SK-N-SH (cell line): ENCODE measurements around the gene LGI4. TPM values are rescaled to one million over a fixed set of nuclear protein-coding genes. Genes with fewer than 3 reads are reported as not detected.

Experiments used
- CTCF ChIA-PET: fragments of 300-600, 350-600 bp; formaldehyde crosslinking; extraction: SDS; loops from one replicate; lab custom pipeline; 2021; lab: Yijun Ruan, JAX
- POLR2A ChIA-PET: fragments of 350-600 bp; sonication (Branson Sonifier 250); formaldehyde crosslinking; extraction: SDS; loops from one replicate; lab custom pipeline; 2020; ENCODE audit warnings: antibody characterized with exemption, inconsistent platforms; lab: Yijun Ruan, JAX
- DNase-seq: peaks from one replicate; pipeline ENCODE4 v3.0.0; 2012
- H2AFZ ChIP-seq: fragments of 200-600 bp; sonication (generic); 2 replicates; pipeline ENCODE4 v1.8.1; 2016; ENCODE audit warnings: antibody characterized with exemption, mild to moderate bottlenecking, low read depth
- H3F3A ChIP-seq: fragments of 200-600 bp; sonication (generic); replicated peaks from 2 replicates; pipeline ENCODE3; 2016; ENCODE audit warnings: antibody characterized with exemption, mild to moderate bottlenecking; ENCODE audit not compliant: insufficient read depth
- H3K27ac ChIP-seq, 2 experiments: fragments of 200-500 bp in 1 of 2; fragments of 200-600 bp in 1 of 2; sonication (Bioruptor generic) in 1 of 2; sonication (generic), shearing (Covaris generic) in 1 of 2; 2 replicates each; pipeline versions ENCODE4 v1.5.1 to v1.6.1; 2014 to 2016; ENCODE audit warnings: low read depth in 2 of 2, inconsistent platforms in 1 of 2, low read length in 1 of 2, mild to moderate bottlenecking in 1 of 2, mixed read lengths in 1 of 2
- H3K27me3 ChIP-seq: fragments of 200-600 bp; sonication (generic), shearing (Covaris generic); 2 replicates; pipeline ENCODE4 v1.6.1; 2016; ENCODE audit warnings: mixed run types; ENCODE audit not compliant: insufficient read depth
- H3K36me3 ChIP-seq, 2 experiments: fragments of 200-500 bp in 1 of 2; fragments of 200-600 bp in 1 of 2; sonication (Bioruptor generic) in 1 of 2; sonication (generic) in 1 of 2; replicated peaks in 1 of 2; 2 replicates each; pipeline versions ENCODE3 to v1.5.1; 2014 to 2016; ENCODE audit warnings: low read length in 1 of 2, mild to moderate bottlenecking in 1 of 2; ENCODE audit not compliant: insufficient read depth in 2 of 2, control insufficient read depth in 1 of 2
- H3K4me1 ChIP-seq, 2 experiments: fragments of 200-500 bp in 1 of 2; fragments of 200-600 bp in 1 of 2; sonication (Bioruptor generic) in 1 of 2; sonication (generic), shearing (Covaris generic) in 1 of 2; 2 replicates each; pipeline versions ENCODE4 v1.5.1 to v1.6.1; 2014 to 2016; ENCODE audit warnings: low read depth in 1 of 2, low read length in 1 of 2, mixed run types in 1 of 2; ENCODE audit not compliant: insufficient read depth in 2 of 2, control insufficient read depth in 1 of 2
- H3K4me2 ChIP-seq: fragments of 200-600 bp; sonication (generic), shearing (Covaris generic); 2 replicates; pipeline ENCODE4 v1.6.1; 2017; ENCODE audit warnings: mixed run types
- H3K4me3 ChIP-seq, 2 experiments: fragments of 200-500 bp in 1 of 2; fragments of 200-600 bp in 1 of 2; sonication (Bioruptor generic) in 1 of 2; sonication (generic), shearing (Covaris generic) in 1 of 2; 2 replicates each; pipeline versions ENCODE4 v1.5.1 to v1.8.1; 2014 to 2016; ENCODE audit warnings: low read depth in 2 of 2, inconsistent platforms in 1 of 2, low read length in 1 of 2, mild to moderate bottlenecking in 1 of 2, mixed read lengths in 1 of 2, moderate library complexity in 1 of 2
- H3K79me2 ChIP-seq: fragments of 200-600 bp; sonication (generic); 2 replicates; pipeline ENCODE4 v1.8.1; 2017; ENCODE audit warnings: mild to moderate bottlenecking; ENCODE audit not compliant: insufficient read depth
- H3K9ac ChIP-seq: fragments of 200-600 bp; sonication (generic); 2 replicates; pipeline ENCODE4 v1.6.1; 2017; ENCODE audit warnings: mixed run types
- H3K9me2 ChIP-seq: fragments of 200-600 bp; sonication (generic); 2 replicates; pipeline ENCODE4 v1.6.1; 2017; ENCODE audit warnings: mixed run types
- H3K9me3 ChIP-seq: fragments of 200-600 bp; sonication (generic); 2 replicates; pipeline ENCODE4 v1.6.1; 2017; ENCODE audit warnings: mixed run types, mild to moderate bottlenecking, moderate library complexity
- H4K20me1 ChIP-seq: fragments of 200-600 bp; sonication (generic); 2 replicates; pipeline ENCODE4 v1.6.1; 2017; ENCODE audit warnings: mild to moderate bottlenecking, mixed run types; ENCODE audit not compliant: insufficient read depth
- ELF1 ChIP-seq: IDR thresholded peaks from 2 replicates; pipeline ENCODE4 v1.4.0; 2012
- EP300 ChIP-seq, 2 experiments: IDR thresholded peaks; 2 replicates each; pipeline versions ENCODE4 v1.4.0 to v1.6.1; 2012; ENCODE audit warnings: borderline replicate concordance in 1 of 2, low read depth in 1 of 2, low read length in 1 of 2
- EZH2phosphoT487 ChIP-seq: fragments of 200-600 bp; sonication (generic); IDR thresholded peaks from 2 replicates; pipeline ENCODE4 v1.6.1; 2017; ENCODE audit warnings: low read depth, mixed run types, mild to moderate bottlenecking, antibody characterized with exemption, moderate library complexity, borderline replicate concordance
- FOSL2 ChIP-seq: IDR thresholded peaks from 2 replicates; pipeline ENCODE4 v1.4.0; 2012; ENCODE audit warnings: low read depth, mild to moderate bottlenecking, moderate library complexity, borderline replicate concordance
- FOXJ3 ChIP-seq: sonication (generic); formaldehyde crosslinking; IDR thresholded peaks from 2 replicates; pipeline ENCODE4 v1.5.1; 2020; ENCODE audit warnings: mild to moderate bottlenecking, missing genetic modification reagents
- GATA2 ChIP-seq: sonication (generic); formaldehyde crosslinking; IDR thresholded peaks from 2 replicates; pipeline ENCODE4 v1.5.0; 2020; ENCODE audit warnings: mild to moderate bottlenecking, missing genetic modification reagents
- JUND ChIP-seq: IDR thresholded peaks from 2 replicates; pipeline ENCODE4 v1.4.0; 2012
- MEF2A ChIP-seq: IDR thresholded peaks from 2 replicates; pipeline ENCODE4 v1.4.0; 2012; ENCODE audit warnings: low read depth, borderline replicate concordance
- RAD21 ChIP-seq: IDR thresholded peaks from 2 replicates; pipeline ENCODE4 v1.6.1; 2012; ENCODE audit warnings: mild to moderate bottlenecking, low read length
- RXRA ChIP-seq: IDR thresholded peaks from 2 replicates; pipeline ENCODE4 v1.4.0; 2012; ENCODE audit warnings: low read depth, mild to moderate bottlenecking, borderline replicate concordance
- SIN3A ChIP-seq: IDR thresholded peaks from 2 replicates; pipeline ENCODE4 v1.6.1; 2012; ENCODE audit warnings: low read depth, mild to moderate bottlenecking, low read length, moderate library complexity, borderline replicate concordance
- SMC3 ChIP-seq: IDR thresholded peaks from 2 replicates; pipeline ENCODE4 v1.6.1; 2012; ENCODE audit warnings: low read depth, low read length, improper control_type of control experiment
- YY1 ChIP-seq: IDR thresholded peaks from 2 replicates; pipeline ENCODE4 v1.4.0; 2012; ENCODE audit warnings: low read depth, mild to moderate bottlenecking
- whole genome bisulfite sequencing: methylation state at CpG from one replicate; pipeline ENCODE4 v1.1.6; 2017; ENCODE audit warnings: low lambda C conversion rate; 5-methylcytosine and 5-hydroxymethylcytosine counted together
- polyA plus RNA-seq, 3 experiments: library from polyadenylated mRNA; depleted of rRNA; stranded (reverse); fragments of >200 nt; gene quantifications; 2 replicates each; pipeline ENCODE4 v1.2.3, GENCODE V29; 2012
- TF ChIP-seq, protein P1 (sequence below): IDR thresholded peaks from 2 replicates; pipeline ENCODE4 v1.4.0; 2012; ENCODE audit warnings: low read depth
- TF ChIP-seq, protein P2 (sequence below): IDR thresholded peaks from 2 replicates; pipeline ENCODE4 v1.4.0; 2012; ENCODE audit warnings: low read depth, borderline replicate concordance
- TF ChIP-seq, protein P3 (sequence below): IDR thresholded peaks from 2 replicates; pipeline ENCODE4 v1.4.0; 2012; ENCODE audit warnings: low read depth, borderline replicate concordance
- TF ChIP-seq, protein P4 (sequence below): fragments of 150-350 bp; IDR thresholded peaks from 2 replicates; pipeline ENCODE4 v1.6.1; 2017; ENCODE audit warnings: antibody characterized with exemption, low read length, low read depth, borderline replicate concordance

Gene LGI4
- polyA plus RNA-seq, 1 of the 3 experiments (the other 2 are of a cell fraction): 0.05 TPM

DNA sequence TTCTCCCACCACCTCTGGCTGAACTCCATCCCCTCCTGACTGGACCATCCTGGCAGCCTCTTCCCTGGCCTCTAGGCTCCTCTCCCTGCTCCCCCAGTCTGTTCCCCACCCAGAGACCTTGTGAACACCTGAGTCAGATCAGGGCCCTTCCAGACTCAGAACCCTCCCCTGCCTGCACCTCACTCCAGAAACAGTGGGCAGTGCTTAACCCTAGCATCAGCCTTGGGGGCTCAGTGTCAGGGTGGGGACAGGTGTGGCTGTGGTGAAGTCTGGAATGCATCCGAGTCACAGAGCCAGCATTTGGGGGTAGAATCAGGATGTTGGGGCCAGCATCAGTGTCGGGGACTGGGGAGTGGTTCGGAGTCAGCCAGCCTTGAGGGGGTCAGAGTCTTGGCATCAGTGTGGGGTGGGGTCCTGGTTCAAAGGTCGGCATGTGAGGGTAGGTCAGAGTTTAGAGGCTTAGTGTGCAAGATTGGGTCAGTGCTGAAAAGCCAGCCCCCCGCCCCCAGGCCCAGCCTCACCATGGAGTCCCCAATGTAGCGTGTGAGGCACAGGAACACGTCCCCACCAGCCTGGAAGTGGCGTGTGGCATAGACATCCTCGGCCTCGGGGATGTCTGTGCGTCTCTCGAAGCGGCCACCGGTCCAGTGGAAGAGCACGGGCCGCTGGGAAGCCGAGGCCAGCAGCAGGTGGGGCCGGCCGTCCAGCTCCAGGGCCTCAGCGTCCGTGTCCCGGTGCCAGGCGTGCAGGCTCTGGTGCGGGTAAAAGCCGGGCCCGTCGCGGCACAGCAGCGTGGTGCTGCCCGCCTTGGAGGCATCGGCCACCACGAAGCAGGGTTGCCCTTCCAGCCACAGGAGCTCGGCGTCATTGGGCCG, 8.9 kb downstream of the LGI4 start:
- POLR2A ChIA-PET: no interaction called here
- no peaks in the 10 kb centered on the region for H3K9me3 ChIP-seq
- no peak overlapping the region for H3K9ac ChIP-seq
- no peaks in the 10 kb centered on the region for H3F3A ChIP-seq
- no peaks in the 10 kb centered on the region for H3K36me3 ChIP-seq
- H3K4me2 ChIP-seq: no peak overlapping the region
- H3K27ac ChIP-seq: no peak overlapping the region
- H3K4me1 ChIP-seq: peaks cover 0 to 8% of the 10 kb centered on the region in 2 experiments; a peak in 1 of 4 replicates
- H3K27me3 ChIP-seq: no peaks in the 10 kb centered on the region; the same call in 1 of the 2 replicates
- WGBS: 90% methylated on average over 19 of the region's 35 CpGs
- H3K79me2 ChIP-seq: no peaks in the 10 kb centered on the region
- no peak overlapping the region for H2AFZ ChIP-seq
- H4K20me1 ChIP-seq: no peaks in the 10 kb centered on the region
- no peak for DNase-seq
- no peaks in the 10 kb centered on the region for H3K9me2 ChIP-seq
- H3K4me3 ChIP-seq: no peak overlapping the region
- CTCF ChIA-PET: interaction anchor here (1.2 to 7.5 kb wide), 6 partner anchors 10 to 59 kb away, joined by 3 to 60 read pairs (median 20); partner anchors contain the start of genes FXYD1, FXYD3, FXYD7 and LGI4
- TF ChIP-seq MEF2A: no peak
- TF ChIP-seq RAD21: no peak
- no peak for TF ChIP-seq GATA2
- TF ChIP-seq EP300 (IDR thresholded peaks at IDR 0.05; ENCODE audit: borderline replicate concordance in 1 of 2, low read depth in 1 of 2, low read length in 1 of 2): no peak
- TF ChIP-seq, protein P1, sequence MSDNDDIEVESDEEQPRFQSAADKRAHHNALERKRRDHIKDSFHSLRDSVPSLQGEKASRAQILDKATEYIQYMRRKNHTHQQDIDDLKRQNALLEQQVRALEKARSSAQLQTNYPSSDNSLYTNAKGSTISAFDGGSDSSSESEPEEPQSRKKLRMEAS: no peak
- no peak for TF ChIP-seq FOSL2
- TF ChIP-seq, protein P2, sequence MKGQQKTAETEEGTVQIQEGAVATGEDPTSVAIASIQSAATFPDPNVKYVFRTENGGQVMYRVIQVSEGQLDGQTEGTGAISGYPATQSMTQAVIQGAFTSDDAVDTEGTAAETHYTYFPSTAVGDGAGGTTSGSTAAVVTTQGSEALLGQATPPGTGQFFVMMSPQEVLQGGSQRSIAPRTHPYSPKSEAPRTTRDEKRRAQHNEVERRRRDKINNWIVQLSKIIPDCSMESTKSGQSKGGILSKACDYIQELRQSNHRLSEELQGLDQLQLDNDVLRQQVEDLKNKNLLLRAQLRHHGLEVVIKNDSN: no peak
- TF ChIP-seq YY1: no peak
- no peak for TF ChIP-seq SMC3
- TF ChIP-seq EZH2phosphoT487: no peak
- no peak for TF ChIP-seq JUND
- TF ChIP-seq FOXJ3 (CRISPR knock-in tag): no peak
- TF ChIP-seq SIN3A: no peak
- TF ChIP-seq ELF1: no peak
- TF ChIP-seq, protein P3, sequence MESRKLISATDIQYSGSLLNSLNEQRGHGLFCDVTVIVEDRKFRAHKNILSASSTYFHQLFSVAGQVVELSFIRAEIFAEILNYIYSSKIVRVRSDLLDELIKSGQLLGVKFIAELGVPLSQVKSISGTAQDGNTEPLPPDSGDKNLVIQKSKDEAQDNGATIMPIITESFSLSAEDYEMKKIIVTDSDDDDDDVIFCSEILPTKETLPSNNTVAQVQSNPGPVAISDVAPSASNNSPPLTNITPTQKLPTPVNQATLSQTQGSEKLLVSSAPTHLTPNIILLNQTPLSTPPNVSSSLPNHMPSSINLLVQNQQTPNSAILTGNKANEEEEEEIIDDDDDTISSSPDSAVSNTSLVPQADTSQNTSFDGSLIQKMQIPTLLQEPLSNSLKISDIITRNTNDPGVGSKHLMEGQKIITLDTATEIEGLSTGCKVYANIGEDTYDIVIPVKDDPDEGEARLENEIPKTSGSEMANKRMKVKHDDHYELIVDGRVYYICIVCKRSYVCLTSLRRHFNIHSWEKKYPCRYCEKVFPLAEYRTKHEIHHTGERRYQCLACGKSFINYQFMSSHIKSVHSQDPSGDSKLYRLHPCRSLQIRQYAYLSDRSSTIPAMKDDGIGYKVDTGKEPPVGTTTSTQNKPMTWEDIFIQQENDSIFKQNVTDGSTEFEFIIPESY: no peak
- TF ChIP-seq, protein P4, sequence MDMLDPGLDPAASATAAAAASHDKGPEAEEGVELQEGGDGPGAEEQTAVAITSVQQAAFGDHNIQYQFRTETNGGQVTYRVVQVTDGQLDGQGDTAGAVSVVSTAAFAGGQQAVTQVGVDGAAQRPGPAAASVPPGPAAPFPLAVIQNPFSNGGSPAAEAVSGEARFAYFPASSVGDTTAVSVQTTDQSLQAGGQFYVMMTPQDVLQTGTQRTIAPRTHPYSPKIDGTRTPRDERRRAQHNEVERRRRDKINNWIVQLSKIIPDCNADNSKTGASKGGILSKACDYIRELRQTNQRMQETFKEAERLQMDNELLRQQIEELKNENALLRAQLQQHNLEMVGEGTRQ: no peak
- no peak for TF ChIP-seq RXRA
